ENCODE results near the gene INF2. TPM values are rescaled to one million over a fixed set of nuclear protein-coding genes. Genes with fewer than 3 reads are reported as not detected.
"Not testable (repeated sequence)": the region's sequence is repeated elsewhere in the genome, so short reads cannot be mapped to it uniquely, and the experiment has no call there.

INF2 gene
- total and polyA plus RNA-seq, 2 experiments from 2014 or later = 14.1 to 62.4 TPM

- DNase-seq (ENCODE audit: low read depth in 1 of 2, low spot score in 1 of 2) = no peak
- Histone ChIP-seq H3K27ac (no peak overlapping the region), H3K36me3 (no peaks in the 10 kb centered on the region)
Measured at GRCh38 chr14:104650981-104651875, 38.2 kb upstream of the INF2 start.

GRCh38 chr14:104651876-104652260 lies 37.5 kb upstream of the INF2 start:
- no peaks in the 10 kb centered on the region for H3K36me3 ChIP-seq
- no peaks in the 10 kb centered on the region for H3K27me3 ChIP-seq
- H3K4me1 ChIP-seq (ENCODE audit: low read depth) = no peaks in the 10 kb centered on the region
- no peak for DNase-seq (ENCODE audit: low read depth in 1 of 2, low spot score in 1 of 2)
- no peak overlapping the region for H3K4me3 ChIP-seq
- no peaks in the 10 kb centered on the region for H3K9me3 ChIP-seq (ENCODE audit: low read depth)
- TF ChIP-seq CTCF (IDR thresholded peaks at IDR 0.05; ENCODE audit: low read depth, low read length) = no peak
- no peak overlapping the region for H3K27ac ChIP-seq

More at GRCh38 chr14:104650981-104651875, 38.2 kb upstream of the INF2 start:
- H3K4me3 ChIP-seq = no peak overlapping the region
- no peaks in the 10 kb centered on the region for H3K4me1 ChIP-seq (ENCODE audit: low read depth)
- TF ChIP-seq CTCF (IDR thresholded peaks at IDR 0.05; ENCODE audit: low read depth, low read length) = no peak
- no peaks in the 10 kb centered on the region for H3K27me3 ChIP-seq
- no peaks in the 10 kb centered on the region for H3K9me3 ChIP-seq (ENCODE audit: low read depth)

- no peak for DNase-seq (ENCODE audit: low read depth in 1 of 2, low spot score in 1 of 2)
- no peaks in the 10 kb centered on the region for H3K9me3 ChIP-seq (ENCODE audit: low read depth)
- H3K36me3 ChIP-seq = no peaks in the 10 kb centered on the region
- no peaks in the 10 kb centered on the region for H3K4me1 ChIP-seq (ENCODE audit: low read depth)
- no peak overlapping the region for H3K4me3 ChIP-seq
- H3K27me3 ChIP-seq = no peaks in the 10 kb centered on the region
- no peak overlapping the region for H3K27ac ChIP-seq
- TF ChIP-seq CTCF (IDR thresholded peaks at IDR 0.05; ENCODE audit: low read depth, low read length) = no peak
Measured at GRCh38 chr14:104652386-104652785, 37.0 kb upstream of the INF2 start.

- not testable (repeated sequence) for H3K4me1 ChIP-seq (ENCODE audit: low read depth); H3K27ac ChIP-seq; DNase-seq (ENCODE audit: low read depth in 1 of 2, low spot score in 1 of 2); H3K27me3 ChIP-seq; H3K4me3 ChIP-seq; H3K36me3 ChIP-seq; H3K9me3 ChIP-seq (ENCODE audit: low read depth)
Measured at GRCh38 chr14:104653130-104653920, 36.1 kb upstream of the INF2 start.

GRCh38 chr14:104654119-104654518 lies 35.3 kb upstream of the INF2 start:
- no peak overlapping the region for H3K4me3 ChIP-seq
- no peak for TF ChIP-seq CTCF (IDR thresholded peaks at IDR 0.05; ENCODE audit: low read depth, low read length)
- DNase-seq (ENCODE audit: low read depth in 1 of 2, low spot score in 1 of 2) = no peak
- no peaks in the 10 kb centered on the region for H3K27me3 ChIP-seq
- no peaks in the 10 kb centered on the region for H3K4me1 ChIP-seq (ENCODE audit: low read depth)
- H3K9me3 ChIP-seq (ENCODE audit: low read depth) = no peaks in the 10 kb centered on the region
- H3K36me3 ChIP-seq = no peaks in the 10 kb centered on the region
- H3K27ac ChIP-seq = no peak overlapping the region
